GM12878 (cell line): ENCODE data around the gene DTX4.

Experiments used
- BCL11A ChIP-seq: IDR thresholded peaks from 2 replicates; pipeline ENCODE4 v1.6.1; 2011; ENCODE audit warnings: low read depth, low read length
- BCL3 ChIP-seq: IDR thresholded peaks from 2 replicates; pipeline ENCODE4 v1.6.1; 2011; ENCODE audit warnings: borderline replicate concordance, low read depth, mild to moderate bottlenecking, moderate library complexity, low read length; ENCODE audit not compliant: insufficient read depth, poor library complexity, severe bottlenecking
- CTCF ChIP-seq, 3 experiments: IDR thresholded peaks in 2 of 3; conservative IDR thresholded peaks in 1 of 3; 2 replicates each; pipeline ENCODE4 v1.5.1; 2011; ENCODE audit warnings: low read depth in 3 of 3, low read length in 3 of 3, mild to moderate bottlenecking in 3 of 3, control low read depth in 2 of 3, moderate library complexity in 2 of 3, inconsistent platforms in 1 of 3, mixed read lengths in 1 of 3; ENCODE audit not compliant: control insufficient read depth in 2 of 3, insufficient read depth in 1 of 3; ENCODE audit errors: extremely low read depth in 1 of 3
- EZH2 ChIP-seq: IDR thresholded peaks from 2 replicates; pipeline ENCODE4 v1.6.1; 2012; ENCODE audit warnings: low read depth, mild to moderate bottlenecking, control low read depth, inconsistent platforms, low read length, borderline replicate concordance; ENCODE audit not compliant: control insufficient read depth
- REST ChIP-seq: IDR thresholded peaks from 2 replicates; pipeline ENCODE4 v1.6.1; 2012; ENCODE audit warnings: mild to moderate bottlenecking, low read depth, low read length
- RFX5 ChIP-seq: IDR thresholded peaks from 2 replicates; pipeline ENCODE4 v1.6.1; 2011; ENCODE audit warnings: low read depth, low read length, improper control_type of control experiment
- SPI1 ChIP-seq: IDR thresholded peaks from 2 replicates; pipeline ENCODE4 v1.6.1; 2011; ENCODE audit warnings: low read depth, mild to moderate bottlenecking, low read length, moderate library complexity, borderline replicate concordance; ENCODE audit not compliant: insufficient read depth

GRCh38 chr11:59173964-59174663, 2.2 kb downstream of the DTX4 start:
- TF ChIP-seq EZH2 (no peak), BCL11A (no peak; the same call in 1 of the 2 replicates), CTCF (IDR thresholded peaks at IDR 0.05 in 2 of 3, conservative IDR thresholded peaks at IDR 0.05 in 1 of 3; ENCODE audit: control insufficient read depth in 2 of 3, extremely low read depth in 1 of 3, insufficient read depth in 1 of 3, low read depth in 3 of 3, low read length in 3 of 3) (no peak), SPI1 (no peak), RFX5 (no peak), REST (no peak), BCL3 (no peak)
